HG02943 (cell line): Measurements from ENCODE around the gene MGAT5B.

Source experiments
- ATAC-seq: cut with Tn5 transposase; IDR thresholded peaks from one replicate; pipeline ENCODE4 v1.9.1; 2021; ENCODE audit warnings: mild to moderate bottlenecking, low read depth, moderate library complexity; ENCODE audit not compliant: unreplicated experiment

MGAT5B gene

GRCh38 chr17:76996741-76997694, 128.8 kb downstream of the MGAT5B start:
- no peak for ATAC-seq

GRCh38 chr17:76997981-76998531, 129.9 kb downstream of the MGAT5B start:
- ATAC-seq = no peak

- ATAC-seq = no peak
These were observed 130.6 kb downstream of the MGAT5B start for GRCh38 chr17:76998839-76999238.
